Measurements from ENCODE around the gene SCNN1A.

DNA sequence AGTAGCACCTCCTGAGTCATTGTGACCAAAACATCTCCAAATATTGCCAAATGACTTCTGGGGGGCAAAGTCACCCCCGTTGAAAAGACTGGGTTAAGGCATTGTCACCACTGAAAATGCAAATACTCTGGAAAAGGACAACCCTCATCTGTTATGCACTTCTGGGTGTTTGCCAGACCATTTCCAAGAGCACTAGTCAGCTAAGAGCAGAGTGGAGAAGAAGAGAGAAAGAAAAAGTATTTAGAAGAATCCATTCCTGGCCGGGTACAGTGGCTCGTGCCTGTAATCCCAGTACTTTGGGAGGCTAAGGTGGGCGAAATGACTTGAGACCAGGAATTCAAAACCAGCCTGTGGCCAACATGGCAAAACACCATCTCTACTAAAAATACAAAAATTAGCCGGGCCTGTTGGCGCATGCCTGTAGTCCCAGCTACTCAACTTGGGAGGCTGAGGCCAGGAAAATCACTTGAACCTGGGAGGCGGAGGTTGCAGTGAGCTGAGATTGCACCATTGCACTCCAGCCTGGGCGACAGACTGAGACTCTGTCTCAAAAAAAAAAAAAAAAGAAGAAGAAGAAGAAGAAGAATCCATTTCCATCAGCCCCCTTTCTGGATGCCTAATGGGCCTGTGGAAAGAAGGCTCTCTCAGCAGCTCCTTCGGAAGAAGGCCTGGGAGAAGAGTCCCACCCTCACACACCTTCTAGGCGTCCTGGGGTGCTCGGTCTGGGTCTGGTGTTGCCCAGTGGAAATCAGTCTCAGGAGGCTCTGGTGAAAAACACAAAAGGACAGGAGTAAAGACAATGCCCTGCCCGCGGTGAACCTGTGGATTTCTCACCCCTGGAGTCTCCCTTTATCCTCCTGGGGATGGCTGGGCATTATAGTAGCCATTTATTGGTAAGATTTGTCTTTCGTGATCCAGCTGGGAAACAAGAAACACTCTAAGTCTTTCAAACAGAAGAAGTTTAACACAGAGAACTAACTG is 5.1 kb upstream of the SCNN1A start:
- TF ChIP-seq, protein P1, sequence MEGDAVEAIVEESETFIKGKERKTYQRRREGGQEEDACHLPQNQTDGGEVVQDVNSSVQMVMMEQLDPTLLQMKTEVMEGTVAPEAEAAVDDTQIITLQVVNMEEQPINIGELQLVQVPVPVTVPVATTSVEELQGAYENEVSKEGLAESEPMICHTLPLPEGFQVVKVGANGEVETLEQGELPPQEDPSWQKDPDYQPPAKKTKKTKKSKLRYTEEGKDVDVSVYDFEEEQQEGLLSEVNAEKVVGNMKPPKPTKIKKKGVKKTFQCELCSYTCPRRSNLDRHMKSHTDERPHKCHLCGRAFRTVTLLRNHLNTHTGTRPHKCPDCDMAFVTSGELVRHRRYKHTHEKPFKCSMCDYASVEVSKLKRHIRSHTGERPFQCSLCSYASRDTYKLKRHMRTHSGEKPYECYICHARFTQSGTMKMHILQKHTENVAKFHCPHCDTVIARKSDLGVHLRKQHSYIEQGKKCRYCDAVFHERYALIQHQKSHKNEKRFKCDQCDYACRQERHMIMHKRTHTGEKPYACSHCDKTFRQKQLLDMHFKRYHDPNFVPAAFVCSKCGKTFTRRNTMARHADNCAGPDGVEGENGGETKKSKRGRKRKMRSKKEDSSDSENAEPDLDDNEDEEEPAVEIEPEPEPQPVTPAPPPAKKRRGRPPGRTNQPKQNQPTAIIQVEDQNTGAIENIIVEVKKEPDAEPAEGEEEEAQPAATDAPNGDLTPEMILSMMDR (conservative IDR thresholded peaks at IDR 0.05; ENCODE audit: low read length): no peak
- no peak for TF ChIP-seq EZH2phosphoT487 (IDR thresholded peaks at IDR 0.05; ENCODE audit: borderline replicate concordance, low read depth, low read length)
